ENCODE results near the gene TIPARP.
"Not testable (repeated sequence)": the region's sequence is repeated elsewhere in the genome, so short reads cannot be mapped to it uniquely, and the experiment has no call there.

TIPARP gene

DNA sequence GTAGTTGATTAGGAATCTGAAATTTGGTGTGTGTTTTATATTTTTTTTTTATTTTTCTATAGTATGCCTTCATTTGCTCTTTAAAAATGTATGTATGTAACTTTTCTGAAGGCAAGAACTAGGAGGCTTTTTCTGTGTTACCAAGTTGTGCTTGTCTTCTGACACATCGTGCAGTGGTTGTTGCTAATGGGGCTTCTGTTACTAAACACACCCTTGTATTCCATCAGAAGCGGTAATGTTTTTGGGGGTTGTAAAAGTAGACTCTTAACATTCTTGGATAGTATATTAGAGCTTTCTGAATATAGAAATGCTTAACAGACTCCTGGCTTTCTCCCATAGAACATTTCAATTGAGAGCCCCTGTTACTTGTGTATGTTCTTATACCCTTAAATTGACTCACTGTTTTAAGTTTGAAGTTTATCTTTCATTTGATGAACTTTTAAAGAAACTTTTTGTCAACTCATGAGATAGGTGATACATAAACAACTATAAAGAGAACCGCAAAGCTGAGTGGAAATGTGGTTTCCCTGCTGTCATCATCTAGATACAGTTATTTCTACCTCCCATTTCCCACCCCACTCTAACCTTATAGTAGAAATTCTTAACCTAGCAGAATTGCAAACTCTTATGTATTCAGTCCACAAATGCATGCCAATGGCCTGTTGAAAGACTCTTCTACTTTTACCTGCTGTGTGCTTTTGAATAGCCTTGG is 2.5 kb downstream of the TIPARP start:
- no peak for DNase-seq

DNA sequence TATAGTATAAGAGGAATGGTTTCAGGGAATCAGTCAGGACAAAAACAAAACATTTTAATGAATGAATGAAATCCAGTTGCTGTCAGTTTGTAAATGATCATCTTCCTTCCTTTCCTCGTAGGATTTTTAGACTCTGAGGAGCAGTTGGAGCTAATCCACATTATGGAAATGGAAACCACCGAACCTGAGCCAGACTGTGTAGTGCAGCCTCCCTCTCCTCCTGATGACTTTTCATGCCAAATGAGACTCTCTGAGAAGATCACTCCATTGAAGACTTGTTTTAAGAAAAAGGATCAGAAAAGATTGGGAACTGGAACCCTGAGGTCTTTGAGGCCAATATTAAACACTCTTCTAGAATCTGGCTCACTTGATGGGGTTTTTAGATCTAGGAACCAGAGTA is 3.1 kb downstream of the TIPARP start:
- no peak for DNase-seq

DNA sequence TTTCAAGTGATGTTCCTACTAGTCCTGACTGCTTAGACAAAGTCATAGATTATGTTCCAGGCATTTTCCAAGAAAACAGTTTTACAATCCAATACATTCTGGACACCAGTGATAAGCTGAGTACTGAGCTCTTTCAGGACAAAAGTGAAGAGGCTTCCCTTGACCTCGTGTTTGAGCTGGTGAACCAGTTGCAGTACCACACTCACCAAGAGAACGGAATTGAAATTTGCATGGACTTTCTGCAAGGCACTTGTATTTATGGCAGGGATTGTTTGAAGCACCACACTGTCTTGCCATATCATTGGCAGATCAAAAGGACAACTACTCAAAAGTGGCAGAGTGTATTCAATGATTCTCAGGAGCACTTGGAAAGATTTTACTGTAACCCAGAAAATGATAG is 3.8 kb downstream of the TIPARP start:
- no peak for DNase-seq

DNA sequence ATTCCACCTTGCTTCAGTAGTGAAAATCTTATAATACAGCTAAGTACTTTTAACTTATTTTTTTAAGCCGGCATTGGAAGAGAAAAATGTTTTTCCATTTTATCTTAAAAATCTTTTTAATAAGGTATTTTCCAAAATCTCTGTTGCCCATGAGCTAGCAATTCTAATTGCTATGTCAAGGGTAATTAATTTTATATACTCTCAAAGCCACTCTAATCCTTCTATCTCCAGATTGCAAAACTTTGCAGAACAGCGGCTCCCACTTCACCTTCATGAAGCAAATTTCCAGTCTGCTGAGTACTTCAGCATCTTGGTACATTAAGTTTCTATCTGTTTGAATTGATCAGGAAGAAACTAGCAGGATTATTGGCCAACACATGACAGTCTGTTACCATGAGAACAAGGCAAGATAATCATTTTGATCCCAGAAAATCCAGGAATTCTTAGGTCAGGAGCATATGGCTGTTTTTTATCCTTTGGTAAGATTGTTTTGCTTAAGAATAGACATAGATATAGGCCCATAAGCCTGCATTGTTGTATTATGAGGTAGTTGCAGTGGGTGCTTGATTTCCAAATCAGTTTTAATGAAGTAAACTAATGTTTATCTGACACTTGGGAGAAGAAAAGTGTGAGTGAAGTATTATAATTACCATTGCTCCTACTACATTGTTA is 6.0 kb downstream of the TIPARP start:
- DNase-seq: no peak

DNA sequence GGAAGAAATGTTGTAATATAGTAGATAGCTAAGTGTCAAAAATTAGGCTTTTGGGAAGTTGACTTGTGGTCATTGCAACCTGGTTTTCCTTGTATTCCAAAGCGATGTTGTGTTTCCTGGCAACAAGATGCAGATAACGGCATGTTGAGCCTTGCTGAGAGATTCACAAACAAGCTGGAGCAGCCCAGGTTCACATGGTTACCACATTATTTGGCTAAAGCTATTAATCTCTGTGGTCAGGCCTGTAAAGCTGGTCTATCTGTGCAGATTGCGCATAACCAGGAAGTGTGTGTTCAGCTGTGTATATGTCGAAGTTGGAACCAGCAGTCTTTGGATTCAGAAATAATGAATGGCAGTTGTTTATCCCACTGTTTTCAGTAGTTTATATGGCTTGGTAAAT is 6.6 kb downstream of the TIPARP start:
- DNase-seq: no peak

DNA sequence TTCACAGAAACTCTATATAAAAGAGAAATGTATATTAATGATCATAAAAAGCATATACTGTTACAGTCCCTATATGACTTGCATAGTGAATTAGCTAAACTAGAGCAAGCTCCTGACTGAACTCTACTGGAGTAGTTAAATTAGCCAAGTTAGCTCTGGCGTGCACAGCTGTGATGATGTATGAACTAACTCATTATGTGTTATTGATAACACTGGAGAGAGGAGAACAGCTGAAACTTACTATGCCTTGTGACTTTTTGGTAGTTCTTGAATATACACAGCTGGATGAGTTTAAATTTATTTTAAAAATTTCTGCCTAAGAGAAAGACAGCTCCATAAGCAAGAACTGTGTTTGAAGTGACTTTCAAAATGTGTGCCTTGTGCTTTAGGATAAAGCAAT is 8.1 kb downstream of the TIPARP start:
- DNase-seq: no peak

DNA sequence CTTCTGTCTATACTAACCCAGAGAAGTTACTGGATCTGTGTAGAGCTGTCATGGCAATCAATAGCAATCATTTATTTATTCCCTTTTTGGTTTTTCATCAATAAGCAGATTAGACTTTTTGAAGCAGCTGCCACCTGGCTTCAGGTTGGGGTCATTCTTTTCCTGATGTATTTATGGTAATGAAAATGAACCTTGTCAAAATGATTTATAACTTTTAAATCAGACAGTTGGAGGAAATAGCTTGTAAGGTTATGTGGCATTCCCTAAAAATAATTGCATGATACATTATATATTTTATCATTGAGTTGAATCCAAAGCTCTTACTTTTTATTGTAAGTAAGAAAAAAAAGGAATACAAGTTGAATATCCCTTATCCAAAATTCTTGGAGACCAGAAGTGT is 8.6 kb downstream of the TIPARP start:
- DNase-seq: no peak

DNA sequence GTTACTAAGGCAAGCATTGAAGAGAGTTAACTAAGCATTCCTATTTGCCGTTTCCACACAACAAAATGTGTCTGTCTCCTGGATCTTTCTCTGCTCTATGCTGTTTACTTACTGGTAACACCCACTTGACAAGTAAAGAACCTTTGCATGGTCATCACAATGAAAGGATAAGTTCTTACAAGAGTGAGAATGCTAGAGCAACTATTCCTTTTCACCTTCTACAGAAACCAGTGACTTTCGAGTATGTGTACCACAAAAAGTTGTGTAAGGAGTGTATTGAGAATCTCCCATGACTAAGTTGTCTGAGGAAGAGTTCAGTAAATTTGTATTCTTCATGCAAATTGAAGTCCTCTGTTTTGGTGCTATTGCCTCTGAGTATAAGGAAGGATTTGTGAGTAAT is 10.8 kb downstream of the TIPARP start:
- no peak for DNase-seq

DNA sequence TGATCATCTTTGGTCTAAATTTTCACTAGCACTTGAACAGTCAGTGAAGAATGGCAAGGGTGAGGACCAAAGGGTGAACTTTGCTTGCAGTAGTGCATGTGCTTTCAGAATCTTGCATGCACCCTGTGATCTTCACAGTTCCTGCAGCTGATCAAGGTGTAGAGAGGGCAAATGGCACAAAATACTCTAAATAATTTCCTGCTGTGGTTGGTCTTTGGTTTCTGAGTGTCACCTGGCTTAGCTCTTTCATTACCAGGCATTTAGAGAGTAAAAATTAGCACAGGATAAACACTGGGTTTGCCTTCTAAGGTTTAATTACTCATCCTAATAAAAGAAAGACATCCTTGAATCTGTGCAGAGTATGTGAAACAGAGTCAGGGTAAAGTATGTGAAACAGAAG is 11.4 kb downstream of the TIPARP start:
- DNase-seq: no peak

DNA sequence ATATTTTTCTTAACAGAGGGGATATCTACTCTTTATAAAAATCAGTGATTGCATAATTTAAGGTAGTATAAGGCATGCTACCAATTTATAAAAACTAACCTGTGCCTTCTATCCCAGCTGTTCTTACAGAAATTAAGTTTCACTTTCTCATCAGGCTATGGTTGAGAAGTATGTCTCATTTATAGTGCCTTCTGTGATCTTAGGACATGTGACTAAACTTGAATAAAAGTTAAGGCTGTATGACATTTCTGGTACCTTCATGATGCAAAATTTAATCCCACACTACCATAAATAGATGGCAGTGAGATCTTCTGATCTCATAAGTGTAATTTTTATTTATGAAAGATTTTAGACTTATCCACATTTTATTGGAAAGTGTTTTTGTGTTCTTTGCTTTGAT is 12.6 kb downstream of the TIPARP start:
- no peak for DNase-seq

DNA sequence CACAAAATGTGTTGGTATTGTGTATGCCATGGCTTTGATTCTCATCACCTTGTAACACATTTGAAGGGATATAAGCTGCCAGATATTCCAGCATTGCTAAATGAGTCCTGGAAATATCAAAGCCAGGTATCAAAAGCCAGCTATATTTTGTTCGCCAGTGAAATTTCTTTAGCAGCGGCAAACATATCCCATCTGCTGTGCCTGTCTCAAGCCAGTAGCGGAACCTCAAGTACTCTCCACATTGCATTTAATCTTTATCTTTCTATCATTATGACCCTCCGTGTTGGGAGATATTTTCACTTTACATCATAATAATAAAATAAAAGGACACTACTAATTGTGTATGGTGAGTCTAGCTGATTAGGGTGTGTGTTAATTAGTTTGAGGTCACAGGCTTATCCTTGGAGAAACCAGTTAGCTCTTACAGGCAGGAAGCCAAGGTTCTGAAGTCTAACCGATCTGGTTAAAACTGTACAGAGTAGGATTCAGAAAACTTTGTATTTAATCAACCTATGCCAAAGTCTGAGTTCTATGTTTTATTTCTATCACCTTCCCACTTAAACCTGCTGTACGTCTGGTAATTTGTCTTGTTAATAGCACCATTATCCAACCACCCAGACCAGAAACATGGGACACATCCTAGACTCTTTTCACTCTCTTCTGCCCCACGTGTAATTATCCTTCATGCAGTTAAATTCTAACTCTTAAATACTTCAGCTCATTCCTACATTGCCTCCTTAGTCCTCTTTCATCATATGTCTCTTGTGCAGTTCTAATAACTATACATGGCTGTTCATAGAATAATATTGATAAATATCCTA is 14.5 kb downstream of the TIPARP start:
- no peak for DNase-seq

DNA sequence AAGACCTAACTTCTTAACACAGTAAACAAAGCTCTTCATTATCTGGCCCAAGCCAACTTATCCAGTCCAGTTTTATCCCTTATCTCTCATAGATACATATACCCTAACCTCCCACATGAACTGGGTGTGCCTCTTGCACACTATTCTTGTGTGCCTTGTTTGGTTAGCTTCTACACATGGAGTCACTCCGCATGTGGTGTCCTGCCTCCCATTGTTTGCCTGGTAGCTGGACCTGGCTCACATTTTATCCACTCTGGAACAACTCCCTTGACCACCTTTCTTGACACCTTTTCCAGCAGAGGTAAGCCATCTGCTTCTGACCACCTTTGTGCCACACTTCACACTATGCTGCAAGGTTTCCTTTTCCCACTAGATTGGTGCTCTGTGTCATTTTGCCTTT is 15.2 kb downstream of the TIPARP start:
- no peak for DNase-seq

DNA sequence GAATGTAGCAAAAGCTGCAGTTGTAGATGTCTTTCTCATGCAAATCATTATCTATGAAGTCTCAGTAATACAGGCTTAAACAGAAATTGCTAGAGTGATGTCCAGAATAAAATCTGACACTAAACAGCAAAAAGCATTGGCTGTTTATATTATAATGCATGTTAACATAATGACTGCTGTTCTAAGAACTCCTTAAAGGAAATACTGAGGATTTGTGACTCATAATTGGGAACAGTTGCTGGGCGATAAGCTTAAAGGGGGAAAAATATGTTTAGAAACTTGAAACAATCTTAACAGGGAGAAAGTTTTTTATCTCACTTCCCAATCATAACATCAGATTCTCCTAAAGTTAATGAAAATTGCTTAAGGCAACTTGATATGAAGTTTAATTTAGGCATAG is 17.5 kb downstream of the TIPARP start:
- no peak for DNase-seq

DNA sequence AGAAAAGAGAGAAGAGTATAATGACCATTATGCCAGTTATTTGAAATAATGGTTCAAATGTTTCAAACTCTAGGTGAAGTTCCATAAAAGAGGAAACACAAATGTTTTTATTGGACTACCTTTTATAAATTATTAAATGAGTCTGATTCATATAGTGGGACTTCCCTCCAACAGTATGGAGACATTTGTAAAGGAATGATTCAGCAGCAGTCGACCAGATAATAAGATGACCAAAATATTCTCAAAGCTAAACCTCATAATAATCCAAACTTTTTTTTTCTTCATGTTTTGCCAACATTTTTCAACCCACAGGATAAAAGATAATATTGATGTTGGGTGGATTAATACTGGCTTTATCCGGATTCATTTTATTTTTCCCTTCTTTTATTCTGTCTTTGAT is 18.8 kb downstream of the TIPARP start:
- no peak for DNase-seq

DNA sequence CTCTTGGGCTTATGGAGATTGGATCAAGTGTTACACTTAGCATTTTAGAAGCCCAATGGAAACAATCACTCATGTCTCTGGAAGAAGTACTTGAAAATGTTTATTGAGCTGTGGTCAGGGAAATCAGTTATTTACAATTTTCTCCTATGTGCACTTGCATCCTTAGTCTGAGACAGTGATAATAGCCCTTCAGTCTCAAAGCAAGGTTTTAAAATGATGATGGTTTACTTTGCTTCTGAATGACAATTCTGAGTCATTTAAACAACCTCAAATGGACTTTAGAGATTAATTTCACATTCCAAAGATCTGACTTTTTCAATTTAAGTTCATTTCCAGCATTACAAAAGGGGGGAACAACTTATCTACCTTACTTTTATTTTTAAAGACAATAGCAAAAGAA is 20.1 kb downstream of the TIPARP start:
- DNase-seq: no peak

DNA sequence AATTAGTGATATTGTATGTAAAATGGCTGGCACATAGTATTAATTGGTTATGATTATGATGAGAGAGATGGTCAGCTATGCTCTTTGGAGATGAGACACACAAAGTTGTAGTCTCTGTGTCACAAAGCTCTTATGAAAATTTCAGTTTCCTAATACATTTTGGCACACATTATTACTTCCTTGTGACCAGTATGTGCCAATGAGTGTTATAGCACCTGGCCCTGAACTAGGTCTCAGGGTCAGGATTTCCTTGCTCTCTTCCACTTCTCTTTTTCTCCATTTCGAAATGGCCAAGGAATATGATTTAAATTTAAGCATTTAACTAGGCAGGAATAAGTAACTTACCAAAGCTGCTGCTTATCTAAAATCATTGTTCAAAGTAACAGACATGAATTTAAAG is 28.0 kb downstream of the TIPARP start:
- no peak for DNase-seq

DNA sequence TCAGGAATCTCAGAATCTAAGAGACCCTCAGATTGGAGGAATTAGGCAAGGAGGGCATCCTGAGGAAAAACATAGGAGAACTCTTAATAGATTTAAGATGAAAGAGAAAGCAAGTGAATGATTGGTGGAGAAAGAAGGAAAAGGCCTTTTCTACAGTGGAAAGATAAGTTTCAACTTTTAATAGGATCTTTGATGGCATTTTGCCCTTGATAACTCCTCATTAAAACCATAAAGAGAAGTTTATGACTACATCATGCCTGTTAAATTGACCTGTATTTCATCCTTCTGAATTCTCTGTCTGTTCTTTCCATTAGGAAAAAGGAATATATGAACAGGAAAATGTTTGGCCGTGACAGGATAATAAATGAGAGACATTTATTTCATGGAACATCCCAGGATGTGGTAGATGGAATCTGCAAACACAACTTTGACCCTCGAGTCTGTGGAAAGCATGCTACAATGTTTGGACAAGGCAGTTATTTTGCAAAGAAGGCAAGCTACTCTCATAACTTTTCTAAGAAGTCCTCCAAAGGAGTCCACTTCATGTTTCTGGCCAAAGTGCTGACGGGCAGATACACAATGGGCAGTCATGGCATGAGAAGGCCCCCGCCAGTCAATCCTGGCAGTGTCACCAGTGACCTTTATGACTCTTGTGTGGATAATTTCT is 30.1 kb downstream of the TIPARP start:
- no peak for DNase-seq

DNA sequence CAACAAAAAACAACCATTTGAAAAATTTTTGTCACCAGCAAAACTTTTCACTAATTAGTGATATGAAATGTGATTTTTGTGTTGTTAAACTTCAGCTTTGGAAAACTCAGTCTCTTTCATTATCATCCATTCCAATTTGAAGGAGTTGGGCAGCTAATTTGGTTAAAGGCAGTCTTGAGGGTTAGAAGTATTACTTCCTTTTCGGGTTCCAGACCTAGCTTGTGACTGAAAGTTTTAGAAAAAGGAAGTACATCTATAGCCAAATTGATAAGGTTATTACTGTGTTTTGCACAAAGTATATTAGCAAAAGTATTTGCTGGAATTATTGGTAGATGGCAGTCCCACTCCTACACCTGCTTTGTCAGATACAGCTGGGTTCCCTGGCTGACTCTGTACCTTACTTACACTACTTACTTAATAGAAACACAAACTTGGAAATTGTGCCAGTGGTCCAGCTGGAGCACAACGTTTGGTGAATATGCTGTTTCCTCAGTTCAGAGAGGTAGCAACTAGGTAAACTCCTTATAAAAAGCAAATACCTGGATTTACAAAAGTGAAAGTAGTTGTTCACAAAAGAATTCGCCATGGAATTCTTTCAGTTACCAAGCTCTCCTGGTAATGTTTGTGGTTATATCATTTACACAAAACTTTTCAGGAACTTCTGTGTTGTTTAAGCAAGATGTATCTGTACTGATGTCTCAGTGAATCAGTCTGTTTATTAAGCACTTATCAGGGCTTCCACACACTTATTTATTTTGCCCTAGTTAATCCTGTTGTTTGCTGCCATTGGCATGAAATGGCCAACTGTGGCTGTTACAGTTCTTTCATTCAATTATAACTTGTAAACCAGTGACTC is 31.6 kb downstream of the TIPARP start:
- DNase-seq: no peak

DNA sequence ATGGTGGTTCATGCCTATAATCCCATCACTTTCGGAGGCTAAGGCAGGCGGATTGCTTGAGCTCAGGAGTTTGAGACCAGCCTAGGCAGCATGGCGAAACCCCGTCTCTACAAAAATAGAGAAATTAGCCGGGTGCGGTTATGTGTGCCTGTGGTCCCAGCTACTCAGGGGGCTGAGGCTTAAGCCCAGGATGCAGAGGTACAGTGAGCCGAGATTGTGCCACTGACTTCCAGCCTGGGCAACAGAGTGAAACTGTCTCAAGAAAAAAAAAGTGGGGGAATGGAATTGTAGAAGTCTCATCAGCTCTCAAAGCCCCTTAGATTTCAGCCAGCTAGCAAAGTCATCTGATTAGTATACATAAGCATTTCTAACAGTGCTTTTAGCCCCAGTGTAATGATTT is 33.2 kb downstream of the TIPARP start:
- no peak for DNase-seq

DNA sequence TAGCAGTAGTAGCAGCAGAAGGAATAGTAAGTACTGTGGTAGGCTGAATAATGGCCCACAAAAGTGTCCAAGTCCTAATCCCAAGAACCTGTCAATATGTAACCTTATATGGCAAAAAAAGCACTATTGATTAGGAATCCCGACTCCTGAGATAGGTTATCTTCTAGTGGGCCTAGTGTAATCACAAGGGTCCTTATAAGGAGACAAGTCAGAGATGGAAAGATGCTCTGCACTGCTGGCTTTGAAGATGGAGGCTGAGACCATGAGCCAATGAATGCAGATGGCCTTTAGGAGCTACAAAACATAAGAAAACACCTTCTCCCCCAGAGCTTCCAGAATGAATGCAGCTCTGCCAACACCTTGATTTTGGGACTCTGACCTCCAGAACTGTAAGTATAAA is 36.0 kb downstream of the TIPARP start:
- DNase-seq: no peak

DNA sequence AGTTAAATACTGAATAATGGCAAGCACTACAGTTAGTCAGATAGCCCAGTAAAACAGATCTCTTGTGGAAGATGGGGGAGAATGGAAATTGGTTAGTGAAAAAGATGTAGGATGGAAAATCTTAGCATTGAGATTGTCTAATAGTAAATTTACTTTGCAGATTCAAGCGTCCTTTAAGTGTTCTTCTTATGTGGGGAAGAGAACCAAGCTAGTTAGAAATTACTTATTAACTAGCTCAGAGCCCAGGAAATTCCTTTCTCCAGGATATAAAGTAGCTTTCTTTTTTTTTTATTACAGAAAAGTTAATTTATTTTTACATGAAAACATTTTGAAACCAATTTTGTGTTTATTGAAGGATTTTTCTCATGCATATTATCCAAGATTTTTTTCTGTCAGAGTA is 36.7 kb downstream of the TIPARP start:
- no peak for DNase-seq

DNA sequence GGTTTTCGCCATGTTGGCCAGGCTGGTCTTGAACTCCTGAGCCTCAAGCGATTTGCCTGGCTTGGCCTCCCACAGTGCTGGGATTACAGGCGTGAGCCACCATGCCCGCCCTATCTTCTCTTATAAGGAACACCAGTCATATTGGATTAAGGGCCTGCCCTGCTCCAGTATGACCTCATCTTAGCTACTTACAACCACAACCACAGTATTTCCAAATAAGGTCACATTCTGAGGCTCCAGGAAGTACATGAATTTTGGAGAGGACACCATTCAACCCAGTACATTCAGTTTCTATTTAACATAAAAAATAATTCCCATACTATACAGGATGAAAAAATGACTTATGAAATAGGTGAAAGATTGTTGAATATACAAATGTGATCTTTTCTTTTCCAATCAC is 37.6 kb downstream of the TIPARP start:
- DNase-seq: not testable (repeated sequence)
